T47D (cell line): ENCODE results near the gene GTF2IRD1.
"Not testable (repeated sequence)": the region's sequence is repeated elsewhere in the genome, so short reads cannot be mapped to it uniquely, and the experiment has no call there.

ENCODE experiments used
- DNase-seq, 2 experiments: peaks; one replicate each; pipeline versions ENCODE4 v3.0.0 to v3.0.0-alpha.2; 2011 to 2012; ENCODE audit warnings: low read depth in 1 of 2, low spot score in 1 of 2
- JUND ChIP-seq: IDR thresholded peaks from 2 replicates; pipeline ENCODE4 v1.6.1; 2012; ENCODE audit warnings: low read depth
- in situ Hi-C: cut with HindIII; loops from 2 replicates; pipeline ENCODE4 v1.10.0; 2016; ENCODE audit warnings: low sequenced_read_pairs, low pct_unique_long_range_greater_than_20kb

GTF2IRD1 gene

DNA sequence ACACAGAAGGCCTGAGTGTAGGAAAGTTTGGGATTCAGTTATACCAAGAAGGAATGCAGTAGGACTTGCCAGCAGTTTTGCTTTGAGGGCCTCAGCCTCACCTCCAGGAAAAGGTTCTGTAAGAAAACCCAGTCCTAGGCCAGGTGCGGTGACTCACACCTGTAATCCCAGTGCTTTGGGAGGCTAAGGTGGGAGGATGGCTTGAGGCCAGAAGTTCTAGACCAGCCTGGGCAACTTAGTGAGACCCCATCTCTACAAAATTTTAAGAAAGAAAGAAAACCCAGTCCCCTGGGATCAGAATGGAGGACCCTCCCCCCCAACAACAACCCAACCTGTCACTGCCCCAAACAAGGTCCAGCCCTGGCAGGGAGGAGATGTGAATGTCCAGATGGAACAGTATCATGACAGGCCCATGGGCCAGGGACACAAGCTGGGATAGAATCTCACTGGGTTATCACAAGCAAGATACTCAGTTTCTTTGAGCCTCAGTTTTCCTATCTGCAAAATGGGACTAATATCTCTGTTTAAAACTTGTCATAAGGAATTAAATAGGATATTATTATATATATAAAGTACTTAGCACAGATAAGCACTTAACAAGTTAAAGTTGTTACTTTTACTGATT is 68.7 kb downstream of the GTF2IRD1 start:
- DNase-seq: no peak
- in situ Hi-C loops: no loop called here
- no peak for TF ChIP-seq JUND

DNA sequence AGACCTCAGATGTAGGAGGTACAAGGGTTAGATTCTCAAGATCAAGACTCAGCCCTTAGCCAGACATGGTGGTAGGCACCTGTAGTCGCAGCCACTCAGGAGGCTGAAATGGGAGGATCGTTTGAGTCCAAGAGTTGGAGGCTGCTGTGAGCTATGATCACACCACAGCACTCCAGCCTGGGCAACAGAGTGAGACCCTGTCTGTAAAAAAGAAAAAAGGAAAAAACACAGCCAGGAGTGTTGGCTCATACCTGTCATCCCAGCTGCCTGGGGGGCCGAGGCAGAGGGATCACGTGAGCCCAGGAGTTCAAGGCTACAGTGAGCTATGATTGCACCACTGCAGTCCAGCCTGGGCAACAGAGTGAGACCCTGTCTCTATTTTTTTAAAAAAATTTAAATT is 69.3 kb downstream of the GTF2IRD1 start:
- TF ChIP-seq JUND: no peak
- DNase-seq: no peak
- in situ Hi-C loops: no loop called here

DNA sequence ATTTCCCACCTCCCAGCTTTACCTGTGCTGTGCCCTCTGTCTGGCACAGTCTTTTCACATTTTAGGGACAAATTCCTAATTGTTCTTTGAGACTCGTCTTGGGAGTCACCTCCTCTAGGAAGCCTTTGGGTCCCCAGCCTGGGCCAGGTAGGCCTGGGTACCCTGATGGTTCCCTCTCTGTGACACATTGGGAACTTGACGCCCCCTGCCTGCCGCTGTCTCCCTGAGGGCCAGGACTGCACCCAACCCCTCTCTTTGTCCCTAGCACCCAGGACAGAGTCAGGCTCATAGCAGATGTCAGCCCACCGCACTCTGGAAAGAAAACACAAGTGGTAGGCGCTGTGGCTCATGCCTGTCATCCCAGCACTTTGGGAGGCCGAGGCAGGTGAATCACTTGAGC is 71.4 kb downstream of the GTF2IRD1 start:
- no peak for TF ChIP-seq JUND
- in situ Hi-C loops: no loop called here
- no peak for DNase-seq

DNA sequence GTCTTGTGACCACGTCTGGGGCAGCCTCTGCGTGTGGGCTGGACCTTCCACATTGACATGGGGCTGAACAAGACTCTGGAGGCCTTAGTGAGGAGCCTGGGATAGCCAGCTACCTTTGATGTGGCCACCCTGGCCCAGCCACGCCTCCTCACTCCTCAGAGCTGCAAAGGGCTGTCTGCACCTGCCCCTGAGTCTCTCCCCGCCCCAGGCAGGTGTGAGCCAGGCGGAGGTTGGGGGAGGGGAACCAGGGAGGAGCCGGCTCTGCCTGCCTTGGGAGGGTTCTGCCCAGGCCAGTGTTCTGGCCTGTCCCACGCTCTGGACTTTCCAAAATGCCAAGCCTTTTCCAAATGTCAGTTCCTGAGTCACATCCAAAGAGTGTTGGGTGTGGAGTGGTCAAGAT is 72.2 kb downstream of the GTF2IRD1 start:
- TF ChIP-seq JUND: no peak
- in situ Hi-C loops: no loop called here
- peak; percentile 53 to 84 for DNase-seq

DNA sequence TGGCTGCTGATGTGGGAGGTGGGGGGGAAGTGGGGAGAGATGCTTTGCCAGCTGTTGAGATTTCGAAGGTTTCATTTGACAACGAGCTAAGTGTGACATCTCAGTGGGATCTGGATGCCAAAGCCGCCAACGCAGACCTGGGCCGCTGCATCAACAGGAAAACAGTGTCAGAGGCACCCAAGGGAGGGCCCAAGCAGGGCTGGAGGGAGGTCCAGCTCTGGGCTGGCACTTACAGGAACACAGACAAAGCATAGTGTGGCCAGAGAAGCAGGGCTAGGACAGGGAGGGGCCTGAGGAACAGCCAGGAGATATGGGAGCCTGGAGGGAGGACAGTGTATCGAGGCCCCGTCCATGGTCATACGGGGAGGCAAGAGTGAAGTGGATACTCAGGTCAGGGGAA is 73.1 kb downstream of the GTF2IRD1 start:
- no peak for DNase-seq
- in situ Hi-C loops: no loop called here
- TF ChIP-seq JUND: no peak

DNA sequence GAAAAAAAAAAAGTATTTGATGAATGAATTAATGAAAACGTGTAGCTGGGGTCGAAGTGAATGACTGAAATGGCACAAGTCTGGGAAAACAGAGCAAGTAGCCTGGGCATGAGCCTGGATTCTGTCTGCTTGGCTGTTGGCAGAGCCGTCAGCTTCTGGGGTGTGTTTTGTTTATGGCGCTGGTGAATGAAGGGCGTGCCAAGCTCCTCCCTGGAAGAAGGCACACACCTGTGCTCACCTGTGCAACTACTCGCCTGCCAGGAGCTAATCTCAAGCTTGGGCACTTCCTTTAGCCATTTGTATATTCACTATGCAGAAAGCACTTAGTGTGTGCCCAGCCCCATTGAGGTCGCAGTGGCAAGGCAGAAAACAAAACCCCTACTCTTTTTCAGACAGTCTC is 74.1 kb downstream of the GTF2IRD1 start:
- DNase-seq: no peak
- in situ Hi-C loops: no loop called here
- no peak for TF ChIP-seq JUND

DNA sequence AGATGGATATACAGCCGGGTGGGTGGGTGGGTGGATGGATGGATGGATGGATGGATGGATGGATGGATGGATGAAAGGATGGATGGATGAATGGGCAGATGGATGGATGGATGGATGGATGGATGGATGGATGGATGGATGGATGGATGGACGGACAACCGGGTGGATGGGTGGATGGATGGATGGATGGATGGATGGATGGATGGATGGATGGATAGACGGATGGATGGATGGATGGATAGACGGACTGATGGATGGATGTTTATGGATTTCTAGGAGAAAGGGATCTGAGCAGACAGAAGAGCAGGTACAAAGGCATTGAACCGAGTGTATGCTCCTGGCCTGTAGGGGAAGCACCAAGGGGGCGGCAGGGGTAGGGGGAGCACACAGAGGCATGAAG is 75.1 kb downstream of the GTF2IRD1 start:
- DNase-seq, in situ Hi-C loops: not testable (repeated sequence)

DNA sequence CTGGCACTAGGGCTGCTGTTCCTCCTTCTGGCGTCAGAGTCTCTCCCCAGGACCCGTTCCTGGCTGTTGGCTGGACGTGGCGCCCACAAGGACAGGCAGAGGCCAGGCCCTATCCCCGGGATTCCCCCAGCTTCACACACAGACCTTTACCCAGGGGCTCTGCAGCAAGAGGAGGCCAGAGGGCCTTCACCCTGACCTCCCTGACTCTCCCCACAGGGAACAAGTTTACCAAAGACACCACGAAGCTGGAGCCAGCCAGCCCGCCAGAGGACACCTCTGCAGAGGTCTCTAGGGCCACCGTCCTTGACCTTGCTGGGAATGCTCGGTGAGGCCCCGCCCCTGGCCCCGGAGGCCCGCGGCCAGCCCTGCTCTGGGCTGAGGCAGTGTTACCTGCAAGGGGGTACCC is 82.2 kb downstream of the GTF2IRD1 start:
- in situ Hi-C loops: no loop called here
- no peak for TF ChIP-seq JUND
- DNase-seq: no peak

DNA sequence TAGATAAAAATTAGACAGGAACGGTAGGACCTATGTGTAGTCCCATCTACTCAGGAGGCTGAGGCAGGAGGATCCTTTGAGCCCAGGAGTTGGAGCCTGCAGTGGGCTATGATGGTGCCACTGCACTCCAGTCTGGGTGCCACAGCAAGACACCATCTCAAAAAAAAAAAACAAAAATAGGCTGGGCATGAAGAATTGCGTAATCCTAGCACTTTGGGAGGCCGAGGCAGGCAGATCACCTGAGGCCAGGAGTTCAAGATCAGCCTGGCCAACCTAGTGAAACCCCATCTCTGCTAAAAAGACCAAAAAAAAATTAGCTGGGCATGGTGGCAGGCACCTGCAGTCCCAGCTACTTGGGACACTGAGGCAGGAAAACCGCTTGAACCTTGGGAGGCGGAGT is 88.2 kb downstream of the GTF2IRD1 start:
- in situ Hi-C loops, DNase-seq: not testable (repeated sequence)

DNA sequence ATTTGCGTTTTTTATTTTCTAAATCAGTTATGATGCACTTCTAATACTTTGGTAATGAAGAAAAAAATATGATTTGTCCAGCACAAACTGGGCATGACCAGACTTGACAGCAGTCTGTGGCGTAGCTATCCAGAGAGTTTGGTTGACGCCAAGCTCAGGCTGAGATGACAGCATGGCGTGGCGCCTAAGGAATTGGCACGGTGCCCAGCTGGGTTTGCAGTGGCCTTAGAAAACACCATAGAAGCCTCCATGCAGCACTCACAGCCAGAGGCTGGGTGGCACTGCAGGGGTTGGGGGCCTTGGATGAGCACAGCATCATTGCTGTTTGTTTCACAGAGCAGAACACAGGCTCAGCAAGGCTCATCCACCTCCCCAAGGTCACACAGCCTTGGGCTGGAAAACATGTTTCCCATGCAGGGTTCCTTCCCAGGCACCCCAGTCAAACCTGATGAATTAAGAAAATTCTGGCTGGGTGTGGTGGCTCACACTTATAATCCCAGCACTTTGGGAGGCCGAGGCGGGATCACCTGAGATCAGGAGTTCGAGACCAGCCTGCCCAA is 88.9 kb downstream of the GTF2IRD1 start:
- no peak for TF ChIP-seq JUND
- in situ Hi-C loops: no loop called here
- no peak for DNase-seq

DNA sequence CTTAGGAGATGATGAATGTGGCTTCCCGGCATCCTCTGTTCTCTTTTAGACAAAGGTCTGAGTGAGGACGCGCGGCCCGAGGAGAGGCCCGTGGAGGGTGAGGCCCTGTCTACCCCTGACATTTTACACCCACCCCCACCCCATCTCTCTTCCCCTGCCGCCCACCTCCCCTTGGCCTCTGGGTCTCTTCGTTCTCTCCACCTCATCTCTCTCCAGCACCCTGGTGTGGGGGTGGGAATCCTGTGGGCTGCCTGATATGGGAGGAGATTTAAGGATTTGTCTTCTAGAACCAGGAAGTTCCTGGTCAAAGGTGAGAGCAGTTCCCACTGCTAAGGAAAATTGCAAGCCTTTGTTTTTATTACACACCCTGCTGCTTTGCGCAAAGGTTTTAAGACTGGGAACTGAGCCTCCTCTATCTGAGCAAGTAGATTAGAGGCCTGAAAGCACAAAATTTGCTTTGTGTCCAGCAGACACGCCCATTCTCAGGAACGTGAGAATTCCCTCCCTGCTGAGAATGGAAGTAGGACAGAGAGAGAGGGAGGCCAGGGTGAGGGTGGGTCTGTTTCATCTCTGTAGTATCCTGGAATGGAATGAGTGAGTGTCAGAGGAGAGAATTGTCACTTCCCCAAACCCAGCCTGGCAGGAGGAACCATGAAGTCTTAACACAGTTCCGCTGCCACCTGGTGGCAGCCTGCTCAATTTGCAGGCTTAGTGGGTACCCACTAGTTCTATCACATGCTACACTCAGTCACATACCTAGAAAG is 91.2 kb downstream of the GTF2IRD1 start:
- peak in 1 of 2 experiments; percentile 48 for DNase-seq
- in situ Hi-C loops: no loop called here
- TF ChIP-seq JUND: no peak

DNA sequence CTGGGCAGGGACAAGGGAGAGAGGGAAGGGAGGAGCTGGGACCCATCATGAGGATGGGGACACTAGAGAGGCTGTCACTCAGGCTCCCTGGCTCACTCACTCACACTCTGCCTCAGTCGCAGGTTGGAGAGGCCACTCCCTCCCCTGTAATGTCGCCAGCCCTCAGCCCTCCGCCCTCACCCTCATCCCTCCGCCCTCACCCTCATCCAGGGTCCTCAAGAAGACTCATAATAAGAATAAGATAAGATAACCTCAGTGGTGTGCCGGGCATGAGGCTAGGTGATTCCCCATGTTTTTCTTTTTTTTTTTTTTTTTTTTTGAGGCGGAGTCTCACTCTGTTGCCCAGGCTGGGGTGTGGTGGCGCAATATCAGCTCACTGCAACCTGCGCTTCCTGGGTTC is 92.2 kb downstream of the GTF2IRD1 start:
- no peak for DNase-seq
- in situ Hi-C loops: no loop called here
- TF ChIP-seq JUND: no peak

DNA sequence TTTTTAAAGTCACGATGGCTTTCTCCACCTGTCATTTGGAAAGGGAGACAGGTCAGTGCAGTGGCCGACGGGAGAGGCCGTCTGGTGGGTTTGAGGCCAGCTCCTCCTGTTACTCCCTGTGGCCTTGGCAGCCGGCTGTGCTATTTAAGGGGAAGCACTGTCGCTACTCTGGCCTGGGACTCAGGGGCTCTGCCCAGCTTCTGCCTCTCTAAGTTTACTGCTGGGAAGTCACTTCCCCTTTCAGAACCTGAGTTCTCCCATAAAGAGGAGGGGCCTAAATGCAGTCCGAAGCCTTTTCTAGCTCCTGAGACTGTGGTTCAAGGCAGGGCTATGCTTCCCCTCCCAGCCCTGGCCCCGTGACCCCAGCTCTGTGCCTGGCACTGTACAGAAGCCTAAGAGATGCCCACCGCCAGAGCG is 99.9 kb downstream of the GTF2IRD1 start:
- in situ Hi-C loops, DNase-seq: not testable (repeated sequence)
